SJSA1 (cell line): ENCODE data around the gene ADGRL1. TPM values are rescaled to one million over a fixed set of nuclear protein-coding genes. Genes with fewer than 3 reads are reported as not detected.

ENCODE experiments used
- DNase-seq, 2 experiments: peaks; one replicate each; pipeline ENCODE4 v3.0.0-alpha.2; 2015 to 2020; ENCODE audit warnings: low spot score in 2 of 2, low read depth in 1 of 2
- H3K27ac ChIP-seq: fragments of 250-450 bp; sonication (Bioruptor Pico); 2 replicates; pipeline ENCODE4 v1.5.1; 2020; ENCODE audit warnings: mild to moderate bottlenecking, moderate library complexity
- H3K27me3 ChIP-seq: fragments of 250-450 bp; sonication (Bioruptor Pico); replicated peaks from 2 replicates; pipeline ENCODE4 v1.5.1; 2020; ENCODE audit warnings: mild to moderate bottlenecking, moderate library complexity
- H3K36me3 ChIP-seq: fragments of 250-450 bp; sonication (Bioruptor Pico); 2 replicates; pipeline ENCODE4 v1.5.1; 2020; ENCODE audit warnings: mild to moderate bottlenecking
- H3K4me1 ChIP-seq: fragments of 250-450 bp; sonication (Bioruptor Pico); replicated peaks from 2 replicates; pipeline ENCODE4 v1.6.1; 2021; ENCODE audit warnings: mild to moderate bottlenecking
- H3K4me3 ChIP-seq: fragments of 250-450 bp; sonication (Bioruptor Pico); 2 replicates; pipeline ENCODE4 v1.5.1; 2020; ENCODE audit warnings: mild to moderate bottlenecking
- H3K9me3 ChIP-seq: fragments of 250-450 bp; sonication (Bioruptor Pico); replicated peaks from 2 replicates; pipeline ENCODE4 v1.5.1; 2020; ENCODE audit warnings: mild to moderate bottlenecking
- total RNA-seq: library from RNA; depleted of rRNA; stranded (reverse); fragments of >200 nt; shearing (Covaris generic); gene quantifications from 2 replicates; pipeline ENCODE4 v1.2.3, GENCODE V29; 2014

The ADGRL1 gene
- total RNA-seq, 1 experiment from 2014 or later: 4.9 TPM

- Histone ChIP-seq H3K27me3 (no peaks in the 10 kb centered on the region), H3K4me1 (no peaks in the 10 kb centered on the region), H3K9me3 (no peaks in the 10 kb centered on the region), H3K36me3 (no peaks in the 10 kb centered on the region), H3K4me3 (no peak overlapping the region), H3K27ac (no peak overlapping the region)
- no peak for DNase-seq
Observed at GRCh38 chr19:14168259-14168972, 37.6 kb downstream of the ADGRL1 start.

DNA sequence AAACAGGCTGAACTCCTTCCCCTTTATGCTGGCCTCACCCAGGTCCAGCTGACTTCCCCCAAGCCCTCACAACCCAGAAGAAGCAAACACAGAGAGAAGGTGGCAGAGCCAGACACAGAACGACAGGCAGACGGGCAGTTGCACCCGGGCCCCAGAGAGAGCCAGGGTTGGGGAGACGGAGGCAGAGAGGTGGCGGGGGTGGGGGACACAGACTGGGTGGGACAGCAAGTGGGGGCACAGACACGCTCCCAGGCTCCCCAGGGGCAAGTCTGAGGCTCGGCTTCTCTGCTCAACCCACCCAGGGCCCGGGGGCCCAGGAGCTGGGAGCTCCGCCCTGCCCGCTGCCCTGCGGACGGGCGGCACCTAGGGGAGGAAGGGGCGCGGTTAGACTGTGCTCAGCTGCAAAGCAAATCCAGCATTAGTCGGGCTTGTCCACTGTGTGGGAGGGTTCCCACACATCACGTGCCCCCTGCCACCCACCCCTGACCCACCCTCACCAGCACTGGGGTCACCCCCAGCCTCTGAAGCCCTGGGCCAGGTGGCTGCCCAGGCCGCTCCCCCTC lies 38.3 kb downstream of the ADGRL1 start:
- H3K4me3 ChIP-seq: no peak overlapping the region
- H3K36me3 ChIP-seq: no peaks in the 10 kb centered on the region
- H3K9me3 ChIP-seq: no peaks in the 10 kb centered on the region
- no peaks in the 10 kb centered on the region for H3K27me3 ChIP-seq
- H3K4me1 ChIP-seq: no peaks in the 10 kb centered on the region
- H3K27ac ChIP-seq: no peak overlapping the region
- no peak for DNase-seq

DNA sequence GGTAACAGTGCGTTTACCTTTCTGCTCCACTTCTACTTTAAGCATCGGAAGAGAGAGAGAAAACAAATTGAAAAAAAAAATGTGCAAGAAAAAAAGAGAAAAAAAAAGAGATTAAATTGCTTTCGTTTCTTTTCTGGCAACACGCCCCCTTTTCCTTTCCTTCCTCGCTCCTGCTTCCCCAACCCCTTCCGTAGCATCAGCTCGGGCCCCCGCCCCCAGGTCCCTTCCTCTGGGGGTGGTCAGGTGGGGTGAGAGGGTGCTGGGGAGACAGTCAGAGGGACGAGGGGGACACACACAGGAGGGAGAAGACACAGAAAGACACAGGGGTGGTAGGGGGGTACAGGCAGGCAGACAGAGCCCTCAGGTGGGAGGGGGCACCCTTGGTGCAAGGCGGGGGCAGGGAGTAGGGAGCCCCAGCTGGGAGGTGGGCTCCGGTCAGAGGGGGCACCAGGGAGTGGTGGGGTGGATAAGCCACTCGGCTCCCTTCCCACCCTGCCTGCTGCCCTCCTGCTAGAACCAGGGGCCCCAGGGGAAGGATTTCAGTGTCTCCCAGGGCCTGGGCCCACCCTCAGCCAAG lies 38.9 kb downstream of the ADGRL1 start:
- Histone ChIP-seq H3K36me3 (no peaks in the 10 kb centered on the region), H3K27ac (no peak overlapping the region), H3K9me3 (no peaks in the 10 kb centered on the region), H3K27me3 (no peaks in the 10 kb centered on the region), H3K4me3 (no peak overlapping the region), H3K4me1 (no peaks in the 10 kb centered on the region)
- no peak for DNase-seq

DNA sequence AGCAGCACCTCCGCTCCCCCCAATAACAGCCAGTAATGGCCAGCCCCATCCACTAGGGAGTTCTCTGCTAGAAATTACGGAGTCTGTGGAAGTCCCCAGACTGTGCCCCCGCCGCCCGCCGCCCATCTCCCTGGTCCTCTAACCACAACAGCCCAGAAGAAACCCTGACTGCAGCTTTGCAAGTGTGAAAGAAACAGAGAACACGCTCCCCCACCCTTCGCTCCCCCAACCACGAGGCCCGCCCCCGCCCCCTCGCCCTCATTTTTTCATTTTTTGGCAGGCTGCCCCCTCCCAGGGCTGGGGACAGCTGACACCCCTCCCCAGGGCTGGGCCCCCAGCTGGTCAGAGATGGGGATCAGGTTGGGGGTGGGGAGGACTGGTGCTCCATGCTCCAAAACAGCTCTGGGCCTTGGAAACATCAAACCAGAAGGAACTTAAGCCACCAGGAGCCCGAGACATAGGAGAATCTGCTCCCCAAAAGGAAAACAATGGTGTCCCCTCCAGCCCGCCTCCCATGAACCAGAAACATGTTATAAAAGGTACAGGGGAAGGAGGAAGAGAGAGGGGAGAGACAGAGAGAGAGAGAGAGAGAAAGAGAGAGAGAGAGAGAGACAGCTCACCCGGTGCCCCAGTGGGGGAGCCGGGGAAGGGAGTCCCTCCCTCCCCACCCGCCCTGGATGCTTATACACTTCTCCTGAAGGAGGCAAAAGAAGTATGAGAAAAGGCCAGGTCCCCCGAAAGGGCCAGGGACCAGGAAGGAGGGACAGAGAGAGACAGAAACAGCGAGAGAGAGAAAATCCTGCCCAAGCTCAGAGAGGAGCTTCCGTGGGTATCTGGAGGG lies 39.8 kb downstream of the ADGRL1 start:
- H3K36me3 ChIP-seq: no peaks in the 10 kb centered on the region
- DNase-seq: no peak
- no peaks in the 10 kb centered on the region for H3K9me3 ChIP-seq

DNA sequence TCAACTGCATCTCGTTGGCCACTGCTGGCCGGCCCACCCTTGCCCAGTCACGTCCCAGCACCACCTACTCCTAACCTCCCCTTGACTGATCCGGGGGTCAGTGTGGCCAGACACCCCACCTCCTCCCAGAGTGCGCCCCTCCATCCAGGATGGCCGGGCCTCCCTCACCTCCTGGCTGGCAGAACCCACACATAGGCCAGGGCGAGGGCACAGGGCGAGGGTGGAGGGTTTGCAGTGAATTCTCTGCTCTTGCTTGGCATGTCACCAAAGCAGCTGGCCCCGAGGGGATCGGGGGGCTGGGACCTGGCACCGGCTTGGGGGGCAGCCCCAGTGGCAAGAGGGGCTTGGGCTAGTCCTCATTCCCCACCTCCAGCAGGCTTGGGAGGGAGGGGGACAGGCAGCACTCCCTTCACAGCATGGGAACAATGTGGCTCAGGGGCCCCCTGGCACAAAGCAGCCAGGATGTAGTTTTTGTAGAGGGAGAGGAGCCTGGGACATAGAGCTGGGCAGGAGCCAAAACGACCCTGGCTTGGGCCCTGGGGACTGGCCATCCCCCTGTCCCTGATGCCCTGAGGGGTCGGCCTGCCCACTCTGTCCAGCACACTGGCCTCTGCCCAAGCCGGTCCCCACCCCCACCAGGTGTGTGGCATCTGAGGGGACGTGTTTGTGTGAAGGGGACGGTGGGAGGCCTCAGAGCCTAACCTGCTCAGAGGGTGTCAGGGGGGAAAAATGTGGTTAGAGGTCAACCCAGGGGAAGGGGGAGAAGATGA lies 41.1 kb downstream of the ADGRL1 start:
- Histone ChIP-seq H3K36me3 (no peaks in the 10 kb centered on the region), H3K4me1 (no peaks in the 10 kb centered on the region), H3K27me3 (no peaks in the 10 kb centered on the region), H3K27ac (no peak overlapping the region), H3K9me3 (no peaks in the 10 kb centered on the region), H3K4me3 (no peak overlapping the region)
- DNase-seq: no peak

More for the DNA sequence above, 39.8 kb downstream of the ADGRL1 start:
- H3K27ac ChIP-seq: no peak overlapping the region
- H3K27me3 ChIP-seq: no peaks in the 10 kb centered on the region
- no peaks in the 10 kb centered on the region for H3K4me1 ChIP-seq
- no peak overlapping the region for H3K4me3 ChIP-seq

- Histone ChIP-seq H3K4me3 (no peak overlapping the region), H3K27me3 (no peaks in the 10 kb centered on the region), H3K27ac (no peak overlapping the region)
Observed at GRCh38 chr19:14164082-14164481, 41.9 kb downstream of the ADGRL1 start.

DNA sequence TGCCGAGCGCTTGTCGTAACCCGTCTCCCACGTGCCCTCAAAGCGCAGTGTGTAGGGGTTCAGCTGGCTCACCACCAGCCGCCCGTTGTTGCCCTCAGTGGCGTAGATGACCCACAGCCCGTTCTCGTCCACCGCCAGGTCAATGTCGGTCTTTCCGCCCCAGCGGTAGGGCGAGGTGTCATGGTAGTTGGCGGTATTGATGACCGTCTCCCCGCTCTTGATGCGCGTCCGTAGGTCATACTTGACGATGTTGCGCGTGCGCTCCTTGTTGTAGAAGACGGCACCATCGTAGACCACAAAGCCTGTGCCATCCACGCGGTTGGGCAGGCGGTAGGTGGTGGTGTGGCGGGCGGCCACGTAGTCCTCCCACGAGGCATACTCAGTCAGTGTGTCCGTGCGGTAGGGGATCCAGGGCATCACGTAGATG lies 43.1 kb downstream of the ADGRL1 start:
- no peaks in the 10 kb centered on the region for H3K9me3 ChIP-seq
- H3K27me3 ChIP-seq: no peaks in the 10 kb centered on the region
- no peaks in the 10 kb centered on the region for H3K4me1 ChIP-seq
- H3K4me3 ChIP-seq: no peak overlapping the region
- peaks cover 1% of the 10 kb centered on the region; the same call in 1 of the 2 replicates for H3K36me3 ChIP-seq
- H3K27ac ChIP-seq: no peak overlapping the region
- no peak for DNase-seq

More at GRCh38 chr19:14164082-14164481, 41.9 kb downstream of the ADGRL1 start:
- no peaks in the 10 kb centered on the region for H3K9me3 ChIP-seq
- DNase-seq: no peak
- H3K4me1 ChIP-seq: no peaks in the 10 kb centered on the region
- no peaks in the 10 kb centered on the region for H3K36me3 ChIP-seq

DNA sequence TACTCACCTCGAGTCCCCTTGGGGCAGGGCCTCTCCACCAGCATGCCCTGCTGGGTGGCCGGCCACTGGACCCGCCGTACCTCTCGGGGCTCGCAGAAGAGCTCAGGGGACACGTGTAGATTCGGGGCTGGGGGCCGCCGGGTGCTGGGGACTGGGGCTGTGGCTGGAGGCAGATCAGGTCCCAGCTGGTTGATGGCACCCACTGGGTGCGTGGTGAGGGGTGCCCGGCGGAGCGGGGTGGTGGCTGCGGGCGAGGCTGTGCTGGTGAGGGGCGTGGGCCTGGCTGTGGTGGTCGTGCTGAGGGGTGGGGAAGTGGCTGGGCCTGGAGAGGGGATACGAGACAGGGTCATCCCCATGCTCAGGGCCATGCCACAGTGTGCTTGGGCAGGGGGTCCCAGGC lies 44.7 kb downstream of the ADGRL1 start:
- Histone ChIP-seq H3K4me3 (no peak overlapping the region), H3K36me3 (peaks cover 13% of the 10 kb centered on the region), H3K9me3 (no peaks in the 10 kb centered on the region)

DNA sequence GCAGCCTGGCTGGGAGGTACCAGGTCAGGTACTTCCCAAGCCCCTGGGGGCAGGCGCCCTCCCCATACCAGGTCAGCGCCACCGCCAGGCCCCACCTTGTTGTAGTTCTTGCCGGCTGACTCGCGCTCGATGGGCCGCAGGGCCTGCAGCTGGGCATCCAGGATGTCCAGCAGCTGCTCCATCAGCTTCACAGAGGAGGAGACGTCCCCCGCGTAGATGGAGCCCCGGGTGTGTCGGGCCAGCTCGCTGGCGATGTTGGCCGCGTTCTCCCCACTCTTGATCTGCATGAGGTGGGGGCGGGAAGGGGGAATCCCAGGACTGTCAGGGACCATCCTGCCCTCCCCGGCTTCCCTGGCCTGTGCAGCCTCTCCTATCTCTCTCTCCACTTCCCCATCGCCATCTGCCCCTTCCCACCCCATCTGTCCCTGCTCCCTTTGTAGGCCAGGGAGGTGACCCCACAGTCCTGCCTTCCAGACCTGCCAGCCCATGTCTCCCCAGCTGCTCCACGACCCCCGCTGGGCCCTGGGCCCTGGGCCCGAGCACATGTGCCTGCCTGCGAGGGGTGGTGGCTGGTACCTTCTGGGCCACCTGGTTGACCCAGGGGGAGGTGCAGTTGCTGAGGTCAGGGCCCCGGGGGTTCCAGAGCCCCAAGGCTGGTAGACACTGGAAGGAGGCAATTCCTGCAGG lies 45.8 kb downstream of the ADGRL1 start:
- Histone ChIP-seq H3K36me3 (peaks cover 18% of the 10 kb centered on the region), H3K9me3 (no peaks in the 10 kb centered on the region), H3K27ac (no peak overlapping the region), H3K27me3 (no peaks in the 10 kb centered on the region), H3K4me3 (no peak overlapping the region), H3K4me1 (no peaks in the 10 kb centered on the region)
- no peak for DNase-seq

More for the DNA sequence above, 44.7 kb downstream of the ADGRL1 start:
- H3K27ac ChIP-seq: no peak overlapping the region
- DNase-seq: no peak
- no peaks in the 10 kb centered on the region for H3K27me3 ChIP-seq
- no peaks in the 10 kb centered on the region for H3K4me1 ChIP-seq

GRCh38 chr19:14159059-14159458 lies 46.9 kb downstream of the ADGRL1 start:
- no peak overlapping the region for H3K4me3 ChIP-seq
- no peaks in the 10 kb centered on the region; the same call in 1 of the 2 replicates for H3K4me1 ChIP-seq
- peaks cover 19% of the 10 kb centered on the region for H3K36me3 ChIP-seq
- no peak overlapping the region for H3K27ac ChIP-seq
- no peaks in the 10 kb centered on the region for H3K27me3 ChIP-seq
- no peak for DNase-seq
- H3K9me3 ChIP-seq: no peaks in the 10 kb centered on the region

- Histone ChIP-seq H3K27me3 (no peaks in the 10 kb centered on the region), H3K4me3 (no peak overlapping the region), H3K4me1 (no peaks in the 10 kb centered on the region; the same call in 1 of the 2 replicates), H3K9me3 (no peaks in the 10 kb centered on the region), H3K36me3 (peaks cover 19% of the 10 kb centered on the region), H3K27ac (no peak overlapping the region)
- DNase-seq: no peak
Observed at GRCh38 chr19:14158276-14159023, 47.5 kb downstream of the ADGRL1 start.

DNA sequence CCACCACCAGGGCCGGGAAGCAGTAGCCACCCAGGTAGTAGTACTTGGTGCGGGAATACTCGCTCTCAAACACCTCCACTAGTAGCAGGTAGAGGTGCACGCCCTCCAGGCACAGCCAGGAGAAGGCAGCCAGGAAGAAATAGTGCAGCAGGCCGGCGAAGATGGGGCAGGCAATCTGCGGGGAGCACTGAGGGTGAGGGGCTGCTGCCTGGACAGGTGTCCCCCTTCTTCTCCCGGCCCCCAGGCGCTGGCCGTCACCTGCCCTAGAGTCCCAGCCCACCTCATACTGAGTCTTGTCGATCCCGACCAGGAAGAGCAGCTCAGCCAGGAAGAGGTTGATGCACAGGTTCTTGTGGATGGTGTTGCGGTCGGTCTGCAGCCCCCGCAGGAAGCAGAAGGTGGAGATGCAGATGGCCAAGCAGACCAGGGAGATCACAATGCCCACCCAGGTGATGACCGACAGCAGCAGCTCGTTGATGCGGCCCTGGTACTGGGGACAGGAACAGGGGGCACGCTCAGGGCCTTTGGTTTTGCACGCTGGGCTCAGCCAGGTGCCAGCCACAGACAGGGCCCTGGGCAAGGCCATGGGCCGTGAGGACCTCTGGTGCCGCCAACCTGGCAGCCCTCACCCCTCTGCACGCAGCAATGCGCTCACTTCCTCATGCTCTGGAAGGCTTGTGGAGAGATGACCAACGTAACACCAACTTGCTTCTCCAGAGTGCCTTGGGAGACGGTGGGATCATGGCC lies 48.8 kb downstream of the ADGRL1 start:
- no peaks in the 10 kb centered on the region for H3K27me3 ChIP-seq
- H3K9me3 ChIP-seq: no peaks in the 10 kb centered on the region
- no peak overlapping the region for H3K27ac ChIP-seq
- H3K36me3 ChIP-seq: peaks cover 19% of the 10 kb centered on the region
- no peaks in the 10 kb centered on the region; the same call in 1 of the 2 replicates for H3K4me1 ChIP-seq
- no peak for DNase-seq
- H3K4me3 ChIP-seq: no peak overlapping the region
